Measurements from ENCODE around the gene POLK. TPM values are rescaled to one million over a fixed set of nuclear protein-coding genes. Genes with fewer than 3 reads are reported as not detected.
A peak's percentile ranks its signal among the peaks of the same experiment; 100 is the strongest.

Gene POLK
- total RNA-seq, 3 donors from 2014 or later: 44.0 to 58.4 (median 44.9) TPM

DNA sequence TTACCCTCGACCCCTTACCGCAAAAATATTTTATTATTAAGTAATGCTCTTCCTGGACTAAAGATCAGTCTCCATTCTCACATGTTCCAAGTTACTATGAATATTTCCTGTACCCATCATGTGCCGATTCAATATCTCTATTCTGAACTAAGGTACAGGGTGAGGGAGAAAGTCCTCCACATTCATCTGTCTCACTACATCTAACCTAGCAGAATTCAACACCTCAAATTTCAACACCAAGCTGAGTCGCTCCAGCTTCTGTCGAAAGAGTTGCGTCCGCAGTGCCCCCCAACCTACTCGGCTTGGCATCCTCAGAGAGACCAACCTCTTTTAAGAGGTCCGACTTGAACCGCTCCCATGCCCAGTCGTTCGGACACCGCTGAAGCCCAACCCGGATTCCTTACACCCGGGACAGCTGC is 1.3 kb upstream of the POLK start:
- DNase-seq (ENCODE audit: low spot score in 2 of 2): peak; percentile 23 to 58
- H3K9me3 ChIP-seq: no peaks in the 10 kb centered on the region
- H3K27me3 ChIP-seq: no peaks in the 10 kb centered on the region
- peak overlapping the region; percentile 90 to 94 for H3K27ac ChIP-seq
- no peaks in the 10 kb centered on the region for H3K36me3 ChIP-seq
- intact Hi-C loops (cut with DNase I; ENCODE audit: low total_unique reads): no loop called here
- TF ChIP-seq POLR2AphosphoS5 (IDR thresholded peaks at IDR 0.05) (no peak), POLR2A (IDR thresholded peaks at IDR 0.05) (no peak)
- TF ChIP-seq, protein P1, sequence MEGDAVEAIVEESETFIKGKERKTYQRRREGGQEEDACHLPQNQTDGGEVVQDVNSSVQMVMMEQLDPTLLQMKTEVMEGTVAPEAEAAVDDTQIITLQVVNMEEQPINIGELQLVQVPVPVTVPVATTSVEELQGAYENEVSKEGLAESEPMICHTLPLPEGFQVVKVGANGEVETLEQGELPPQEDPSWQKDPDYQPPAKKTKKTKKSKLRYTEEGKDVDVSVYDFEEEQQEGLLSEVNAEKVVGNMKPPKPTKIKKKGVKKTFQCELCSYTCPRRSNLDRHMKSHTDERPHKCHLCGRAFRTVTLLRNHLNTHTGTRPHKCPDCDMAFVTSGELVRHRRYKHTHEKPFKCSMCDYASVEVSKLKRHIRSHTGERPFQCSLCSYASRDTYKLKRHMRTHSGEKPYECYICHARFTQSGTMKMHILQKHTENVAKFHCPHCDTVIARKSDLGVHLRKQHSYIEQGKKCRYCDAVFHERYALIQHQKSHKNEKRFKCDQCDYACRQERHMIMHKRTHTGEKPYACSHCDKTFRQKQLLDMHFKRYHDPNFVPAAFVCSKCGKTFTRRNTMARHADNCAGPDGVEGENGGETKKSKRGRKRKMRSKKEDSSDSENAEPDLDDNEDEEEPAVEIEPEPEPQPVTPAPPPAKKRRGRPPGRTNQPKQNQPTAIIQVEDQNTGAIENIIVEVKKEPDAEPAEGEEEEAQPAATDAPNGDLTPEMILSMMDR (IDR thresholded peaks at IDR 0.05): no peak
- H3K4me1 ChIP-seq: peaks cover 0 to 7% of the 10 kb centered on the region in 2 donors
- H3K4me3 ChIP-seq: peak overlapping the region; percentile 78 to 90 (median 87)

DNA sequence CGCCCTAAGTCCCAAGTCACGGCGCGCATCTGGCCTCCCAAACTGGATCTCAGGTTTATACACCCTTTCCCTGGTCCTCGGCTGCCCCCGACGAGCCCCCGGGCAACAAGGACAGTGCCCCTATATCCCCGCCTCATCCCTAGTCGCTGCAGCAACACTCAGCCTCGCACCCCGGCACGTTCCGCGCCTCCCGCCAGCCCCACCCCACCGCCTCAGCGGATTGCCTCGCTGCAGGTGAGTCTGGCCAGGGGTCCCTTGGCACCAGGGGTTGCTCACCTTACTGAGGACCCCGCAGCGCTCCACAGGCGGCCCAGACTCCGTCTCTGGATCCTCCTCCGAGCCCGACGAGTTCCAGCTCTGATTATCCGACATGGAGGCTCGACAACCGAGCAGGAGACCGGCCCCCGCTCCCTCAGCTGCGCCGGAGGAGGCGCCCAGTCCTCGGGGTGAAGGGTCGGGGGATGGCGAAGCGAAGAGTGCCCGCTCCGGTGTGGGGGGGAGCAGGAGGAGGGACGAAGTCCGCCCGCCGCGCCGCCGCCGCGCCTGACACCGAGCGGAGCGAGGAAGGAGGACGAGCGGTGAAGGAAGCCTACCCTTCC is 756 bp upstream of the POLK start:
- H3K27ac ChIP-seq: peak overlapping the region; percentile 90 to 94
- intact Hi-C loops (cut with DNase I; ENCODE audit: low total_unique reads): no loop called here
- H3K4me3 ChIP-seq: peak overlapping the region; percentile 78 to 90 (median 87)
- no peaks in the 10 kb centered on the region for H3K36me3 ChIP-seq
- H3K27me3 ChIP-seq: no peaks in the 10 kb centered on the region
- peak; percentile 20 to 56 for DNase-seq (ENCODE audit: low spot score in 2 of 2)
- no peak for TF ChIP-seq POLR2AphosphoS5 (IDR thresholded peaks at IDR 0.05)
- TF ChIP-seq, protein P1 (IDR thresholded peaks at IDR 0.05): no peak
- no peak for TF ChIP-seq POLR2A (IDR thresholded peaks at IDR 0.05)
- no peaks in the 10 kb centered on the region for H3K9me3 ChIP-seq
- peaks cover 0 to 7% of the 10 kb centered on the region in 2 donors for H3K4me1 ChIP-seq

DNA sequence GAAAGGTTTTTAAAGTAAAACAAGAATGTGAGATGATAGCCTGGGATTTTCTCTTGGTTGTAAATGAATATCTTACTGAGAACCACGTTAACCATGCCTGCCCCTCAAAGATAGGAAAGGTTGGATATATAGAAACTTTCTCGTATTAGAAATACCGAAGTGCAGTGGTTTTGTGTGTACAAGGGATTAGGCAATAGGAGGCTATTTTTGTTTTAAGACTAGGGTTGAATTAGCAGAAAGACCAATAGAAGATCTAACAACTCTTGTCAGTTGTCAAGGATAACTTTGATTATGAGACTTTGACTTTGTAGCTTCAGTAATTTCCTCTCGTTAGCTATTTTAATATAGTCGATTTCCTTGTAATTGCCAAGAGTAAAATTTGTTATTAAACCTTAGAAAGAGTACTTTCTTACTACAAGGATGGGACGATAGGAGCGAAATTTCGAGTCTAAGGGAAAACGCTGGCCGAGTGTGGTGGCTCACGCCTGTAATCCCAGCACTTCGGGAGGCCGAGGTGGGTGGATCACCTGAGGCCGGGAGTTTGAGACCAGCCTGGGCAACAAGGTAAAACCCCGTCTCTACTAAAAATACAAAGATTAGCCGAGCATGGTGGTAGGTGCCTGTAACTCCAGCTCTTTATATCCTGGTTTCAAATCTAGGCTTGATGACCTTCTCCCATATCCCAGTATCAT is 838 bp downstream of the POLK start:
- H3K4me3 ChIP-seq: peak overlapping the region; percentile 78 to 90 (median 87)
- intact Hi-C loops (cut with DNase I; ENCODE audit: low total_unique reads): no loop called here
- no peak for TF ChIP-seq POLR2AphosphoS5 (IDR thresholded peaks at IDR 0.05)
- TF ChIP-seq POLR2A (IDR thresholded peaks at IDR 0.05): no peak
- TF ChIP-seq, protein P1 (IDR thresholded peaks at IDR 0.05): no peak
- DNase-seq (ENCODE audit: low spot score in 2 of 2): no peak
- H3K27ac ChIP-seq: peak overlapping the region; percentile 90 to 94
- no peaks in the 10 kb centered on the region for H3K9me3 ChIP-seq
- peaks cover 0 to 7% of the 10 kb centered on the region in 2 donors for H3K4me1 ChIP-seq
- no peaks in the 10 kb centered on the region for H3K27me3 ChIP-seq
- no peaks in the 10 kb centered on the region for H3K36me3 ChIP-seq

DNA sequence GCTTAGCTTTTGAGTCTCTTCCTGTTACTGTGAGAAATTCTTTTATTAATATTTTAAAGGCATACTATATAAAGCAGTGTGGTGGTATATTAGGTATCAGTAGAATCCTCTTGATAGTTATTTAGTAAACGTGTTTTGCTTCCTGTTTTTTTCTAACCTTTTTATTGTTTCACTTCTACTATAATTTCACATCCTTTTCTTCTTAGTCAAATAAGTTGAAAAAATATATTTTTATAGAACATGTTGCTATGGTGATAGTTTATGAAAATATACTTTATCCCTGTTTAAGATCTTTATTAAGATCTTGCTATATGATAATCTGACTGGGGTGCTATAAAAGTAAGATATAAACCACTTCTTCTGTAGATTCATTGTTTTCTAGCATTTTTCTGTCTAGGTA is 2.1 kb downstream of the POLK start:
- H3K9me3 ChIP-seq: no peaks in the 10 kb centered on the region
- DNase-seq (ENCODE audit: low spot score in 2 of 2): no peak
- TF ChIP-seq POLR2AphosphoS5 (IDR thresholded peaks at IDR 0.05): no peak
- no peak for TF ChIP-seq POLR2A (IDR thresholded peaks at IDR 0.05)
- TF ChIP-seq, protein P1 (IDR thresholded peaks at IDR 0.05): no peak
- H3K27me3 ChIP-seq: no peaks in the 10 kb centered on the region
- H3K4me1 ChIP-seq: peaks cover 0 to 7% of the 10 kb centered on the region in 2 donors
- intact Hi-C loops (cut with DNase I; ENCODE audit: low total_unique reads): no loop called here
- H3K4me3 ChIP-seq: no peak overlapping the region
- no peak overlapping the region for H3K27ac ChIP-seq
- H3K36me3 ChIP-seq: no peaks in the 10 kb centered on the region

DNA sequence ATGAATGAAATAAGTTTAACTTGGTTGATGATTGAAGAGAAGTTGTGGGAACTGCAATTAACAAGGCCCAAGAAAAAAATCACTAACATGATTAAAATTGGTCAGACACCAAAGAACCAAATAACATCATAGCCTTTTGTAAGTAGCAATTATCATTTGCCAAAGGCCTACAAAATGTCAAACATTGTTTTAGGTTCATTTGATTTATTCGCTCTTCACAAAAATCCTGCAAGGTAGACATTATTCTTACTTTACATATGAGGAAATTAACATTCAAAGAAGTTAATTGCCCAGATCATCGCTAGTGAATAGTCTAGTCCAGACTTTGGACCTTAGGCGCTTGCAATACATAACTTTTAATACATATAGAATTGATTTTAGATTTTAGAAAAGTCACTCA is 2.6 kb downstream of the POLK start:
- Histone ChIP-seq H3K27ac (no peak overlapping the region), H3K9me3 (no peaks in the 10 kb centered on the region), H3K4me3 (no peak overlapping the region), H3K4me1 (peaks cover 0 to 7% of the 10 kb centered on the region in 2 donors), H3K36me3 (no peaks in the 10 kb centered on the region), H3K27me3 (no peaks in the 10 kb centered on the region)
- intact Hi-C loops (cut with DNase I; ENCODE audit: low total_unique reads): no loop called here
- TF ChIP-seq, protein P1 (IDR thresholded peaks at IDR 0.05): no peak
- TF ChIP-seq POLR2AphosphoS5 (IDR thresholded peaks at IDR 0.05): no peak
- TF ChIP-seq POLR2A (IDR thresholded peaks at IDR 0.05): no peak
- DNase-seq (ENCODE audit: low spot score in 2 of 2): no peak

Measured in breast epithelium (tissue), 4 donors.